ENCODE measurements around the gene TCF4.

Gene TCF4

GRCh38 chr18:55252901-55253300 lies 335.1 kb downstream of the TCF4 start:
- H3K4me1 ChIP-seq (ENCODE audit: control insufficient read depth, insufficient read depth, low read length, poor library complexity, severe bottlenecking): no peaks in the 10 kb centered on the region
- no peak overlapping the region for H3K27ac ChIP-seq (ENCODE audit: insufficient read depth, low read length, poor library complexity, severe bottlenecking)
- H3K4me3 ChIP-seq (ENCODE audit: insufficient read depth, low read depth, low read length, poor library complexity, severe bottlenecking): no peak overlapping the region
- H3K9me3 ChIP-seq (ENCODE audit: control insufficient read depth, low read length): no peaks in the 10 kb centered on the region
- no peaks in the 10 kb centered on the region for H3K36me3 ChIP-seq (ENCODE audit: control insufficient read depth, insufficient read depth, low read length)
- no peak for DNase-seq
- no peaks in the 10 kb centered on the region for H3K27me3 ChIP-seq (replicated peaks; ENCODE audit: control insufficient read depth, insufficient read depth, low read length, poor library complexity, severe bottlenecking)

GRCh38 chr18:55252053-55252675 lies 335.8 kb downstream of the TCF4 start:
- Histone ChIP-seq H3K9me3 (ENCODE audit: control insufficient read depth, low read length) (no peaks in the 10 kb centered on the region), H3K27me3 (replicated peaks; ENCODE audit: control insufficient read depth, insufficient read depth, low read length, poor library complexity, severe bottlenecking) (no peaks in the 10 kb centered on the region), H3K27ac (ENCODE audit: insufficient read depth, low read length, poor library complexity, severe bottlenecking) (no peak overlapping the region), H3K4me3 (ENCODE audit: insufficient read depth, low read depth, low read length, poor library complexity, severe bottlenecking) (no peak overlapping the region), H3K4me1 (ENCODE audit: control insufficient read depth, insufficient read depth, low read length, poor library complexity, severe bottlenecking) (no peaks in the 10 kb centered on the region), H3K36me3 (ENCODE audit: control insufficient read depth, insufficient read depth, low read length) (no peaks in the 10 kb centered on the region)
- DNase-seq: no peak

GRCh38 chr18:55251254-55251971 lies 336.6 kb downstream of the TCF4 start:
- Histone ChIP-seq H3K27ac (ENCODE audit: insufficient read depth, low read length, poor library complexity, severe bottlenecking) (no peak overlapping the region), H3K4me1 (ENCODE audit: control insufficient read depth, insufficient read depth, low read length, poor library complexity, severe bottlenecking) (no peaks in the 10 kb centered on the region)

GRCh38 chr18:55250768-55251173 lies 337.2 kb downstream of the TCF4 start:
- no peak overlapping the region for H3K4me3 ChIP-seq (ENCODE audit: insufficient read depth, low read depth, low read length, poor library complexity, severe bottlenecking)
- H3K27ac ChIP-seq (ENCODE audit: insufficient read depth, low read length, poor library complexity, severe bottlenecking): no peak overlapping the region
- H3K9me3 ChIP-seq (ENCODE audit: control insufficient read depth, low read length): no peaks in the 10 kb centered on the region
- no peaks in the 10 kb centered on the region for H3K4me1 ChIP-seq (ENCODE audit: control insufficient read depth, insufficient read depth, low read length, poor library complexity, severe bottlenecking)
- no peaks in the 10 kb centered on the region for H3K36me3 ChIP-seq (ENCODE audit: control insufficient read depth, insufficient read depth, low read length)
- DNase-seq: no peak
- H3K27me3 ChIP-seq (replicated peaks; ENCODE audit: control insufficient read depth, insufficient read depth, low read length, poor library complexity, severe bottlenecking): no peaks in the 10 kb centered on the region

More at GRCh38 chr18:55251254-55251971, 336.6 kb downstream of the TCF4 start:
- Histone ChIP-seq H3K4me3 (ENCODE audit: insufficient read depth, low read depth, low read length, poor library complexity, severe bottlenecking) (no peak overlapping the region), H3K27me3 (replicated peaks; ENCODE audit: control insufficient read depth, insufficient read depth, low read length, poor library complexity, severe bottlenecking) (no peaks in the 10 kb centered on the region), H3K9me3 (ENCODE audit: control insufficient read depth, low read length) (no peaks in the 10 kb centered on the region), H3K36me3 (ENCODE audit: control insufficient read depth, insufficient read depth, low read length) (no peaks in the 10 kb centered on the region)
- DNase-seq: no peak

GRCh38 chr18:55249550-55249949 lies 338.4 kb downstream of the TCF4 start:
- Histone ChIP-seq H3K36me3 (ENCODE audit: control insufficient read depth, insufficient read depth, low read length) (no peaks in the 10 kb centered on the region), H3K4me3 (ENCODE audit: insufficient read depth, low read depth, low read length, poor library complexity, severe bottlenecking) (no peak overlapping the region), H3K9me3 (ENCODE audit: control insufficient read depth, low read length) (no peaks in the 10 kb centered on the region), H3K27ac (ENCODE audit: insufficient read depth, low read length, poor library complexity, severe bottlenecking) (no peak overlapping the region), H3K4me1 (ENCODE audit: control insufficient read depth, insufficient read depth, low read length, poor library complexity, severe bottlenecking) (no peaks in the 10 kb centered on the region), H3K27me3 (replicated peaks; ENCODE audit: control insufficient read depth, insufficient read depth, low read length, poor library complexity, severe bottlenecking) (no peaks in the 10 kb centered on the region)
- no peak for DNase-seq

- no peak overlapping the region for H3K27ac ChIP-seq (ENCODE audit: insufficient read depth, low read length, poor library complexity, severe bottlenecking)
- no peaks in the 10 kb centered on the region for H3K27me3 ChIP-seq (replicated peaks; ENCODE audit: control insufficient read depth, insufficient read depth, low read length, poor library complexity, severe bottlenecking)
- H3K4me3 ChIP-seq (ENCODE audit: insufficient read depth, low read depth, low read length, poor library complexity, severe bottlenecking): no peak overlapping the region
- no peak for DNase-seq
- no peaks in the 10 kb centered on the region for H3K36me3 ChIP-seq (ENCODE audit: control insufficient read depth, insufficient read depth, low read length)
- H3K9me3 ChIP-seq (ENCODE audit: control insufficient read depth, low read length): no peaks in the 10 kb centered on the region
- no peaks in the 10 kb centered on the region for H3K4me1 ChIP-seq (ENCODE audit: control insufficient read depth, insufficient read depth, low read length, poor library complexity, severe bottlenecking)
These were observed 339.5 kb downstream of the TCF4 start for GRCh38 chr18:55248495-55248894.

GRCh38 chr18:55247032-55247431 lies 341.0 kb downstream of the TCF4 start:
- H3K36me3 ChIP-seq (ENCODE audit: control insufficient read depth, insufficient read depth, low read length): no peaks in the 10 kb centered on the region

GRCh38 chr18:55246278-55246677 lies 341.7 kb downstream of the TCF4 start:
- Histone ChIP-seq H3K4me1 (ENCODE audit: control insufficient read depth, insufficient read depth, low read length, poor library complexity, severe bottlenecking) (no peaks in the 10 kb centered on the region), H3K9me3 (ENCODE audit: control insufficient read depth, low read length) (no peaks in the 10 kb centered on the region)
- DNase-seq: no peak

More at GRCh38 chr18:55247032-55247431, 341.0 kb downstream of the TCF4 start:
- Histone ChIP-seq H3K27ac (ENCODE audit: insufficient read depth, low read length, poor library complexity, severe bottlenecking) (no peak overlapping the region), H3K27me3 (replicated peaks; ENCODE audit: control insufficient read depth, insufficient read depth, low read length, poor library complexity, severe bottlenecking) (no peaks in the 10 kb centered on the region), H3K4me3 (ENCODE audit: insufficient read depth, low read depth, low read length, poor library complexity, severe bottlenecking) (no peak overlapping the region), H3K9me3 (ENCODE audit: control insufficient read depth, low read length) (no peaks in the 10 kb centered on the region), H3K4me1 (ENCODE audit: control insufficient read depth, insufficient read depth, low read length, poor library complexity, severe bottlenecking) (no peaks in the 10 kb centered on the region)
- no peak for DNase-seq

GRCh38 chr18:55245211-55245614 lies 342.8 kb downstream of the TCF4 start:
- Histone ChIP-seq H3K4me1 (ENCODE audit: control insufficient read depth, insufficient read depth, low read length, poor library complexity, severe bottlenecking) (no peaks in the 10 kb centered on the region), H3K9me3 (ENCODE audit: control insufficient read depth, low read length) (no peaks in the 10 kb centered on the region), H3K27ac (ENCODE audit: insufficient read depth, low read length, poor library complexity, severe bottlenecking) (no peak overlapping the region), H3K36me3 (ENCODE audit: control insufficient read depth, insufficient read depth, low read length) (no peaks in the 10 kb centered on the region), H3K27me3 (replicated peaks; ENCODE audit: control insufficient read depth, insufficient read depth, low read length, poor library complexity, severe bottlenecking) (no peaks in the 10 kb centered on the region), H3K4me3 (ENCODE audit: insufficient read depth, low read depth, low read length, poor library complexity, severe bottlenecking) (no peak overlapping the region)
- DNase-seq: no peak

More at GRCh38 chr18:55246278-55246677, 341.7 kb downstream of the TCF4 start:
- Histone ChIP-seq H3K4me3 (ENCODE audit: insufficient read depth, low read depth, low read length, poor library complexity, severe bottlenecking) (no peak overlapping the region), H3K36me3 (ENCODE audit: control insufficient read depth, insufficient read depth, low read length) (no peaks in the 10 kb centered on the region), H3K27ac (ENCODE audit: insufficient read depth, low read length, poor library complexity, severe bottlenecking) (no peak overlapping the region), H3K27me3 (replicated peaks; ENCODE audit: control insufficient read depth, insufficient read depth, low read length, poor library complexity, severe bottlenecking) (no peaks in the 10 kb centered on the region)

- DNase-seq: no peak
- H3K36me3 ChIP-seq (ENCODE audit: control insufficient read depth, insufficient read depth, low read length): no peaks in the 10 kb centered on the region
- H3K27ac ChIP-seq (ENCODE audit: insufficient read depth, low read length, poor library complexity, severe bottlenecking): no peak overlapping the region
- no peaks in the 10 kb centered on the region for H3K4me1 ChIP-seq (ENCODE audit: control insufficient read depth, insufficient read depth, low read length, poor library complexity, severe bottlenecking)
- H3K27me3 ChIP-seq (replicated peaks; ENCODE audit: control insufficient read depth, insufficient read depth, low read length, poor library complexity, severe bottlenecking): no peaks in the 10 kb centered on the region
- H3K4me3 ChIP-seq (ENCODE audit: insufficient read depth, low read depth, low read length, poor library complexity, severe bottlenecking): no peak overlapping the region
- H3K9me3 ChIP-seq (ENCODE audit: control insufficient read depth, low read length): no peaks in the 10 kb centered on the region
These were observed 343.4 kb downstream of the TCF4 start for GRCh38 chr18:55244546-55244945.
